ENCODE results near the gene FBXO15.

Gene FBXO15

GRCh38 chr18:74110149-74110548 is 37.5 kb downstream of the FBXO15 start:
- no peak for DNase-seq

- no peak for DNase-seq
These were observed 39.2 kb downstream of the FBXO15 start for GRCh38 chr18:74108460-74108859.

- DNase-seq: no peak
These were observed 49.8 kb downstream of the FBXO15 start for GRCh38 chr18:74097803-74098202.

- DNase-seq: no peak
These were observed 54.7 kb downstream of the FBXO15 start for GRCh38 chr18:74092922-74093321.

- DNase-seq: peak; percentile 22
These were observed 63.3 kb downstream of the FBXO15 start for GRCh38 chr18:74084184-74084855.

- no peak for DNase-seq
These were observed 64.1 kb downstream of the FBXO15 start for GRCh38 chr18:74083557-74083952.

GRCh38 chr18:74082742-74083556 is 64.7 kb downstream of the FBXO15 start:
- DNase-seq: no peak

GRCh38 chr18:74081966-74082741 is 65.5 kb downstream of the FBXO15 start:
- peak; percentile 77 for DNase-seq

GRCh38 chr18:74078257-74078656 is 69.4 kb downstream of the FBXO15 start:
- no peak for DNase-seq

- no peak for DNase-seq
These were observed 72.7 kb downstream of the FBXO15 start for GRCh38 chr18:74074668-74075564.

- DNase-seq: no peak
These were observed 73.5 kb downstream of the FBXO15 start for GRCh38 chr18:74073957-74074667.

GRCh38 chr18:74069178-74070050 is 78.2 kb downstream of the FBXO15 start:
- DNase-seq: peak; percentile 72

GRCh38 chr18:74068296-74068695 is 79.3 kb downstream of the FBXO15 start:
- DNase-seq: no peak

- no peak for DNase-seq
These were observed 81.6 kb downstream of the FBXO15 start for GRCh38 chr18:74066018-74066417.

GRCh38 chr18:74065366-74065765 is 82.3 kb downstream of the FBXO15 start:
- no peak for DNase-seq

- no peak for DNase-seq
These were observed 83.1 kb downstream of the FBXO15 start for GRCh38 chr18:74064510-74064909.

GRCh38 chr18:74063557-74063956 is 84.1 kb downstream of the FBXO15 start:
- DNase-seq: no peak

- peak; percentile 60 for DNase-seq
These were observed 84.6 kb downstream of the FBXO15 start for GRCh38 chr18:74063023-74063422.

- no peak for DNase-seq
These were observed 85.6 kb downstream of the FBXO15 start for GRCh38 chr18:74062037-74062436.

- DNase-seq: no peak
These were observed 87.1 kb downstream of the FBXO15 start for GRCh38 chr18:74060579-74060978.

- no peak for DNase-seq
These were observed 96.8 kb downstream of the FBXO15 start for GRCh38 chr18:74050807-74051206.

All from MV-4-11 (cell line).